Right ventricle myocardium inferior (tissue), 1 donor: ENCODE measurements around the gene RAB40B. TPM values are rescaled to one million over a fixed set of nuclear protein-coding genes. Genes with fewer than 3 reads are reported as not detected.

Experiments
- ATAC-seq: fragments of 200-7000 bp; cut with Tn5 transposase; one replicate; pipeline ENCODE4 v1.9.1; 2020; ENCODE audit warnings: mild to moderate bottlenecking, moderate library complexity
- DNase-seq: peaks from one replicate; pipeline ENCODE4 v3.0.0; 2021; ENCODE audit errors: missing footprints
- intact Hi-C: fragments of 100-400 bp; cut with DNase I; formaldehyde crosslinking; loops from one replicate; pipeline ENCODE4 v1.11.0; 2022
- total RNA-seq: library from RNA; stranded (reverse); fragmentation: NEBNext Ultra II Directional; extraction: Animal tissue kit (Norgen Biotek cat#: 25700); gene quantifications from one replicate; pipeline ENCODE4 v1.2.1, GENCODE V29; 2021
- donor health status: DM: no; HTN: yes; CAD: no; lungs with severe emphysema.

RAB40B gene
- total RNA-seq, 1 donor from 2014 or later, result 19.9 TPM

DNA sequence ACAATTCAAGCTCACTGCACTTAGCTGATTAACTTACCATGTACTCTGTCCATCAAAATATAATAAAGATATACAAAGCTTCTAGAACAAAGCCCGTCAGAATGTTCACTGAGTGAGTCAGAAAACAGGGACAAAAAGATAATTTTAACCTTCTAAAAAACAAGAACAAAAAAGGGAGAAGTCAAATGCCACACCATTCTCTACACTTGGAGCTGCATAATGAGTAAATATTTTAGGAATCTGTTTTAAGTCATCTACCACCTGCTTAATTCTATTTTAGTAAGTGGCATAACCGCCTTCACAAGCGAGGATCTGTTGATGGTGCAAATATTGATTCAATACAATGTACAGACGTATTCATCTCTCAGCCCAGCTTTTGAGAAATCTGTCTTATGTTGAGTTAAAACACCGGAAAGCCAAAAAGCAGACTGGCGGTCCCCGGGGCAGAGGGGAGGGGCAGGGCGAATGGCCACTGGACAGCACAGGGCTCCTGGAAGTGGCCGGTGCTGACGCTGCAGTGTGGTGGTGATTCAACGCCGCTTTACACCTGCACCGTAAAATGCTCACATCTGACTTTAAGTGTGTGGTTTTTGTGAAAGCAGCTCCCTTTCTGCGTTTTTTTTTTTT lies 20.1 kb downstream of the RAB40B start:
- intact Hi-C loops, result no loop called here
- ATAC-seq (no peak), DNase-seq (no peak)

GRCh38 chr17:82677353-82677925 lies 21.1 kb downstream of the RAB40B start:
- intact Hi-C loops, result no loop called here
- ATAC-seq, result no peak
- no peak for DNase-seq

GRCh38 chr17:82675476-82676245 lies 22.8 kb downstream of the RAB40B start:
- intact Hi-C loops, result no loop called here
- DNase-seq, result no peak
- ATAC-seq, result no peak

- intact Hi-C loops, result no loop called here
- ATAC-seq, result peak; percentile 36
- no peak for DNase-seq
These were observed 23.6 kb downstream of the RAB40B start for GRCh38 chr17:82674656-82675475.

GRCh38 chr17:82670661-82671450 lies 27.6 kb downstream of the RAB40B start:
- no peak for DNase-seq
- intact Hi-C loops, result no loop called here
- no peak for ATAC-seq

- intact Hi-C loops, result loop anchor here (2.0 kb wide), 1 partner anchor 106 kb away; no protein-coding TSS in a partner anchor
- peak; percentile 87 for ATAC-seq
- peak; percentile 79 for DNase-seq
These were observed 29.8 kb downstream of the RAB40B start for GRCh38 chr17:82668631-82669099.

DNA sequence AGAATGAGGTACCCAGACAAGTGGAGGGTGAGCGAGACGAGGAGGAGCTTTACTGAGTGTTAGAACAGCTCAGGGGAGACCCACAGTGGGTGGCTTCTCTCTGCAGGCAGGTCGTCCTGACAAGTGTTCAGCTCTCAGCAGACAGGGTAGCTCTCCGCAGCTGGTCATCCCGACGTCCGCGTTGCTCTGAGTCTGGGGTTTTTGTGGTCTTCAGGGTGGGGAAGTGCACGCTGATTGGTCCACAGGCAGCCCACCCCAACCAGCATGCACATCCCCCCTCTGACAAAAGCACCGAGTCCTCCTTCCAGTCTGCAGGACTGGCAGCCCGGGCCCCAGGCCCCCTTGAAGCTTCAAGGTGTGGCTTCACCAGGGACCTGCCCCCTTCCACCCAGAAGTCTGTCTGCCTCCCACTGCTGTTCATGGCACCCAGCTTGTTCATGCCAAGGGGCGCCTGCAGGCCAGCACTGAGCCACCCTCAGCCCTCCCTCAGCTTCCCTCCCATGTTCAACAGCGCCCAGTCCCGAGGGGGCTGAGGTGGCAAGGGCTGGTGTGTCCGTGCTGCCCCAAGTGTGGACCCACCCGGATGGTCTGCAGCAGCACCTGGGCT lies 30.4 kb downstream of the RAB40B start:
- DNase-seq (peak; percentile 57), ATAC-seq (no peak)
- intact Hi-C loops, result loop anchor here (2.0 kb wide), 1 partner anchor 107 kb away; no protein-coding TSS in a partner anchor

- intact Hi-C loops, result no loop called here
- peak; percentile 37 for DNase-seq
These were observed 30.9 kb downstream of the RAB40B start for GRCh38 chr17:82667668-82668000.

GRCh38 chr17:82666931-82667667 lies 31.4 kb downstream of the RAB40B start:
- no peak for ATAC-seq
- intact Hi-C loops, result no loop called here
- no peak for DNase-seq

More at GRCh38 chr17:82667668-82668000, 30.9 kb downstream of the RAB40B start:
- ATAC-seq, result no peak

DNA sequence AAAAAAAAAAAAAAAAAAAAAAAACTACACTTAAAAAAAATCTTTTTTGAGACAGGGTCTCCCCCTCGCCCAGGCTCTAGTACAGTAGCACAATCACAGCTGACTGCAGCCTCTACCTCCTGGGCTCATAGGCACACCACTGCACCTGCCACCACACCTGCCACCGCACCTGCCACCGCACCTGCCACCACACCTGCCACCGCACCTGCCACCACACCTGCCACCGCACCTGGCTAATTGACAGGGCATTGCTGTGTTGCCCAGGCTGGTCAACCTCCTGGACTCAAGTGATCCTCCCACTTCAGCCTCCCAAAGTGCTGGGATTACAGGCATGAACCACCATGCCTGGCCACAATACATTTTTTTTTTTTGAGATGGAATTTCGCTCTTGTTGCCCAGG lies 32.6 kb downstream of the RAB40B start:
- ATAC-seq (no peak), DNase-seq (no peak)
- intact Hi-C loops, result no loop called here

GRCh38 chr17:82665217-82665616 lies 33.3 kb downstream of the RAB40B start:
- ATAC-seq (no peak), DNase-seq (no peak)
- intact Hi-C loops, result no loop called here

DNA sequence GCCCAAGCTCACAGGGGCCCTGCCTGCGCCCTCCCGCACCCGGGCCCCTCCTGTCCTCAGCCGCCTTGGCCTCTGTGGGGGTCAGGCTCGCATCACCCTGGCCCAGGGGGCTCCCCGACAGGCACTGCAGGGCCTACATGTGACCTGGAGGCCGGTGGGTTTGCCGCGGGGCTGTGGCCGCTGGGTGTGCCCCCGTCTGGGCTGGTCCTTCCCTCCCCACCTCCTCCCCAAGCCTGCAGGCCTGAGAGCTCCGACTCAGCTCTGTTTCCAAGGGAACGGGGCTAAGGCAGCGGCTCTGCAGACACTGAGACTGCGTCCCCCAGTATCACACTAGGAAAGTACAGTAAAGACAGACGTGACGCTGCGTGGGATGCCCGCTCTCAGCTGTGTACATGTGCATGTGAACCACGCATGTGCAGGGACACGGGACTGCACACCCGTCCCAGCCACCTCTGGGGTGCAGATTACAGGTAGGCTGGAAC lies 33.8 kb downstream of the RAB40B start:
- intact Hi-C loops, result no loop called here
- ATAC-seq (no peak), DNase-seq (peak; percentile 64)

GRCh38 chr17:82664276-82664575 lies 34.3 kb downstream of the RAB40B start:
- DNase-seq (no peak), ATAC-seq (no peak)
- intact Hi-C loops, result no loop called here

- ATAC-seq, result no peak
- intact Hi-C loops, result no loop called here
- DNase-seq, result peak; percentile 26
These were observed 34.9 kb downstream of the RAB40B start for GRCh38 chr17:82663381-82664275.

GRCh38 chr17:82662711-82663261 lies 35.7 kb downstream of the RAB40B start:
- ATAC-seq (peak; percentile 7), DNase-seq (peak; percentile 25)
- intact Hi-C loops, result no loop called here
